ENCODE results near the gene WDR64.

- TF ChIP-seq EZH2 (IDR thresholded peaks at IDR 0.05; ENCODE audit: borderline replicate concordance, low read depth, low read length, poor library complexity, severe bottlenecking) (no peak), CTCF (conservative IDR thresholded peaks at IDR 0.05; ENCODE audit: low read depth, low read length) (no peak)
Measured at GRCh38 chr1:241624935-241625334, 27.1 kb upstream of the WDR64 start.

Measured in A673 (cell line).